Measurements from ENCODE around the gene HNRNPR.
"Not testable (repeated sequence)": the region's sequence is repeated elsewhere in the genome, so short reads cannot be mapped to it uniquely, and the experiment has no call there.

The HNRNPR gene

DNA sequence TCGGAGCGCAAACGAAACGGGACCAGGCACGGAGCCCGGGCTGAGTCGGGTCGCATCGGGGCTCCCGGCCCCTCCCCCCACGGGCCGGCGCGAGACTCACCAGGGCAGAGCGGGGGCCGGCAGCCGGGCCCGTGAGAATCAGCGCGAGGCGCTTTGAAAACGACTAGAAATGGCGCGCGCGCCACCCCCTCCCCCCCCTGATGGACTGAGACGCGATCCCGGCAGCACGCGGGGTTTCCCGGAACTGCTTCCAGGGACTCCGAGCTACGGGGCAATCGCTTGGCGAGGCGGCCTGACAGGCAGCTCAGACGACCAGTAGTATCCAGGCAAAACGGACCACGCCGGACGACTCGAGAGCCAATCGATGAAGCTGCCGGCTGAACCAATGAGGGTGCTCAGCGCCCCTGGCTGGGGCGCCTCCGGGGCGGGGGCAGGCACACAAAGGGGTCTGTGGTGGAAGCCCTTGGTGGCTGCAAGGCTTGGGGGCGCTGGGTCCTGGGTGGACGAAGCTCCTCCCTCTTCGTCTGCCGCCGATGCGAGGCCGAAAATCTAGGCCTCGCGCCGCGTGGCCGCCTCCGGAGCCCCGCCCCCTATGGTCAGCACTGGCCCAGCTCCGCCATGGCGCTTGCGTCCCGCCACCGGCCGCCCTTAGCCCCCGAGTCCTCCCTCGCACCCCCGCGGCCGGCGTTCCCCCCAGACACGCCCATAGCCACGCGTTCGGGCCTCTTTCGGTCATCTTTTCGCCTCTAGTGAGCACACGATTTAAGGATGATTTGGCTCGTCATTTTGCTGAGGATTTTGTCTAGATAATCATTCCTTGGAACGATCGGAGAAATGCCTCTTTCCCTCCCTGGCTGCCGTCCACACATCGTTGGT lies at the start of gene HNRNPR:
Gene HNRNPR, minus strand, starts transcription at position 174 of the 876 bp plus-strand sequence. CDS start 3,276 bp downstream, outside the sequence.
- peak; percentile 99 for DNase-seq (ENCODE audit: low spot score)

GRCh38 chr1:23393706-23394105 lies 49.6 kb upstream of the HNRNPR start:
- DNase-seq (ENCODE audit: low spot score): no peak

GRCh38 chr1:23392125-23392855 lies 48.2 kb upstream of the HNRNPR start:
- DNase-seq (ENCODE audit: low spot score): no peak

GRCh38 chr1:23389837-23390321 lies 45.8 kb upstream of the HNRNPR start:
- DNase-seq (ENCODE audit: low spot score): no peak

- DNase-seq (ENCODE audit: low spot score): no peak
Observed at GRCh38 chr1:23387494-23387893, 43.4 kb upstream of the HNRNPR start.

DNA sequence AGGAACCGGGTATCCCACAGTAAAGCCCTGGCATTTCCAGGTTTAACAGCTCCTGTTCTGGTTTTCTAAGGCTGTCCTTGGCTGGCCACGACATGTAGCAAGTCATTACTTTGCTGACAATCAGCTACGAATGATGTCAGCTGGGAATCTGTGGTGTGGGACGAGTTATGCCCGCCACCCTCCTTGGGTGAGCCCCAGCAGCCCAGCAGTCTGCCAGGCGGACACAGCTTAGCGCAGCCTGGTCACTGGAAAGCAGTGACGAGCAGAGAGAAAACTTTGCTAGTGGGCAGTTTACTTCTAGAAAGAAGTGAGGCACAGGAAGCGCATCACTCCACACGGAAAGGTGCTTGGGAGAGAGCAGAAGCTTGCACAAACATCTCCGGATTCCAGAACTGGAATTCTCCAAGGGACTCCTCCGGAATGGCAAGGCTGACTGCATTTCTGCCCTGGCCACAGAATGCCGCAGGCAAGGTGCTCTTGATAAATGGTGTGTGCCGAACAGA lies 41.1 kb upstream of the HNRNPR start:
- DNase-seq (ENCODE audit: low spot score): no peak

DNA sequence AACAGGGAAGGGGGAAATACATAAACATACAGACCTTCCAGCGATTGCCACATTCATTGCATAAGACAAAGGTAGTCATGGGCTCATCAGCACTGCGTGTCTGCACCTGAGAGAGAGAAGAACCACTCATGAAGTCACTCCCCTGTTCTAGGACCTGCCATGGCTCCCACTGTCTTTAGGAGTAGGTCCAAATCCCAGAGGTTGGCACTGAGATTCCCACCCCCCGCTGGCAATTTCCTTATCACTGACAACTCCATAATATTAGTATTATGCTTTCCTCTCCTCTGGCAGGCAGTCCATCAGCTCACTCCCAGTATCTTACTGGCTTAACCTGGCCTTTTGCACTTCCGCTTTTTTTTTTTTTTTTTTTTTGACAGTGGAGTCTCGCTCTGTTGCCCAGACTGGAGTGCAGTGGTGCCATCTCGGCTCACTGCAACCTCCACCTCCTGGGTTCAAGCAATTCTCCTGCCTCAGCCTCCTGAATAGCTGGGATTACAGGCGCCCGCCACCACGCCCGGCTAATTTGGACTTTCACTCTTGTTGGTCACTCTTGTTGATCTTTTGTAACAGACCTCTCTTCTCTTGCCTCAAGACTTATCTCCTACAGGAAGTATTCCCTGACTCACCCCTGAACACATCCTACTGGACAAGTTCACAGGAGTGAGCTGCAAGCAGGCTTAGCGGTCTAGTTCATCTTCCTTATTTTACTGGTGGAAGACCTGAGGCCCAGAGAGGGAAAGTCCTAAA lies 40.4 kb upstream of the HNRNPR start:
- DNase-seq (ENCODE audit: low spot score): peak; percentile 58

DNA sequence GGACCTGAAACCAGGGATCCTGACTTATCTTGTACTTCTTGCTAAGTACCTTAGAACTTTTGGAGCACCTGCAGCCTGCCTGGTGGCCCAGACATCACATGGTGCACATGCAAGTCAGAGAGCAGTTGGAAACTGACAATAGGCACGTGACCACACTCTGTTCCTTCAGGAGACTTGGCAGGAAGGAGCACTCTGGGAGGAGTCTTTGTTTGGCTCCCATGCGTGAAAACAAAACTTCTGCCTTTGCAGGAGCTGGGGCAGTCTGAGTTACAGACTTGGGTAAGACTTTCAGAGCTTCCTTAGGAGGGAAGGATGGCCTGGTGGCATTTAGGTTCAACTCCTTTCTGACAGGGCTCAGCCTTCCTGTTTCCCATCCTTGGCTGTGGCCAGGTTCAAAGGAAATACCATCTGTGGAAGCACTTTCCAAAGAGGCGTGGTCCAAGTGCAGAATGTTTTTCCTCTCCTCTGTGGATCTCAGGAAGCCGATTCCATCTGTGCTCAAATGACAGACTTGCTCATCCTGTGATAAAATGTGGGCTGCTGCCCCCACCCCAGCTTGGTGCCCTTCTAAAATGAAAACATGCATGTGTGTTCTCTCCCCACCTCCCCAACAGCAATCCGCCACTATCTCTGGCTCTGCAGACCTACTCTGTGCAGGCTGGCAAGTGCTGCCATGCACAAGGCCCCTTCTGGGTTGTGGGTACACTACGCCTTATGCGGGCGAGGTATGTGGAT lies 39.7 kb upstream of the HNRNPR start:
- DNase-seq (ENCODE audit: low spot score): no peak

DNA sequence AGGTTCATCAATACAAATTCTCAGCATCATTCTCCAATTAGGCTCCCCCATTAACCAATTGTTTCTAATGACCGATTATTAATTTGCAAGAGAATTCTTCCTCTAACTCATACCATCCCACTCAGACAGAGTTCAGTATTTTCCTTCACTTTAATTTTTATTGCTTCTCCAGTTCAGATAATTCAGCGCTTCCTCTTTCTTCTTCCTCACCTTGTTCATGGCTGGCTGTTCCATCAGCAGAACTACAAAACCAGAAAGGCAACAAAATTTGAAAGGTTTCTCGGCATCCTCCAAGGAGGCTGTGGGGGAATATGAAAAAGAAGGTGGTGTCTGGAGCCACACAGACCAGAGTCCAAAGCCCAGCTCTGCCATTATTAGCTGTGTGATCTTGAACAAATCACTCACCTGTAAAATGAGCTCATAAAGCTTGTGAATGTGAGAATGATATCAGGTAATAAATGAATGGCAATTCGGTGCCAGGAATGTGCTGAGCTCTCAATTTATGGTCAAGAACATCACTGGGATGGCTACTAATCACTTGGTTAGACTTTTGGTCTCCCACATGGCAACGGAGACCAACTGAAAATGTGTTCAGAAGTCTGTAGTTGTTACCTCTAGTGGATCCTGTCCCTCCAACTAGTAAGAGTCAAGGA lies 37.3 kb upstream of the HNRNPR start:
- no peak for DNase-seq (ENCODE audit: low spot score)

DNA sequence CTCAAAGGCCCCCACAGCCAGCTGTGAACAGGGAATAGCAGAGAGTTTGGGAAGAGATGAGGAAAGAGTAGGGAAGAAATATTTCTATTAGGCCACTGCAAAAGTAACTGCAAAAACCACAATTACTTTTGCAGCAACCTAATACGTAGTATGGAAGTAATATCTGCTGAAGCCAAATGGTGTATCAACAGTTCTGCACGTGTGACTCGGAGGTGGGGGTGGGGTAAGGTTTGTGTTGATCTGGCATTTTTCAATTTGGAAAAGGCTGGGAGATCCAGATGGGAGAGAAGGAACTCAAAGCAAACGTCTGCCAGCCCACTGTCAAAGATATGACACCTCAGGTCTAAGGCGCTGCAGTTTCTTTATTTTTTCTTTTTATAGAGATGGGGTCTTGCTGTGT lies 36.6 kb upstream of the HNRNPR start:
- no peak for DNase-seq (ENCODE audit: low spot score)

DNA sequence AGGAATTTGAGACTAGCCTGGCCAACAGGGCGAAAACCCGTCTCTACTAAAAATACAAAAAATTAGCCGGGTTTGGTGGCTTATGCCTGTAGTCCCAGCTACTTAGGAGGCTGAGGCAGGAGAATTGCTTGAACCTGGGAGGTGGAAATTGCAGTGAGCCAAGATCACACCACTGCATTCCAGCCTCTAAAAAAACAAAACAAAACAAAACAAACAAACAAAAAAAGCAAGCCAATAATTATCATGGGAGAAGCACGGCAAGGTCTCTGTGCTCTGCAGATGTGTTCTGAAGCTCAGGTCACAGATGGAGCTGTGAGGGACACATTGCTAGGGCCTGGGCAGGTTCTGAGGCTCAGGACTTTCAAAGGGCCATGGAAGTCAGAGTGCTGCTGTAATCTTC lies 36.2 kb upstream of the HNRNPR start:
- not testable (repeated sequence) for DNase-seq (ENCODE audit: low spot score)

DNA sequence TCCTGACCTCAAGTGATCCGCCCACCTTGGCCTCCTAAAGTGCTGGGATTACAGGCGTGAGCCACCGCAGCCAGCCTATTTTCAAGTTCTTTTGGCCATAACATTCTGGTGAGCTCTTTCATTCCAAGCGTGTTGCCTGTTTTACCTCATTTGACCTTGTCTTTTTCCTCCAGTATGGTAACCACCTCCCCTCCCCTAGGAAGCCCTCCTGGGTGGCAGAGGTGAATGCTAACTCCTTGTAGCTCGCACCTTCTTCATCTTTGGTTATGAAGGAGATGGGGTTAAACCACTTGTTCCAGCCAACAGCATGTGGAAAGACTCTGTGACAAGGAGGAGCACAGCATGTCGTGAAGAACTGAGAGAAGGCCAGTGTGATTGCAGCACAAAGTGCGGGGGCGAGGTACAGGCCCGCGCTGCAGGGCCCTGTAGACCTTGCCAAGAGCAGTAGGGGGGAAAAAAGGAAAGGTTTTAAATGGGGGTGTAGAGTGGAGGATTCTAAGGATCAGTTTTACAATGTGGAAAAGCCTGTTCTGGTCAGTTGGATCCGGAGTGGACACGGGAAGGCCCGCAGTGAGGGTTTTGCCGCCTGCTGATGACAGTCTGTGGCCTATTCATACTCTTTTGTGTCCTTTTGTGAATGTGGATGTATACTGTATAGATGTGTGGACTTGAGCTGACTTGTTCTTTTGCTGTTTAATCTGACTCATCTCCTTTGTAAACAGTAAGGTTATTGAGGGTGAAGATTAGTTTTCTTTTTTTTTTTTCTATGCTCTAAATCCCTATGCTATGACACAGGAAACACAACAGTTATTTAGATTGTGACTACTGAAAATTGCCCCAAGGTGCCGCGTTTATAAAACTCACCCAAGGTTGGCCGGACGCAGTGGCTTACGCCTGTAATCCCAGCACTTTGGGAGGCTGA lies 33.1 kb upstream of the HNRNPR start:
- peak; percentile 74 for DNase-seq (ENCODE audit: low spot score)

GRCh38 chr1:23374079-23374735 lies 30.1 kb upstream of the HNRNPR start:
- DNase-seq (ENCODE audit: low spot score): not testable (repeated sequence)

GRCh38 chr1:23371987-23372880 lies 28.1 kb upstream of the HNRNPR start:
- DNase-seq (ENCODE audit: low spot score): no peak

DNA sequence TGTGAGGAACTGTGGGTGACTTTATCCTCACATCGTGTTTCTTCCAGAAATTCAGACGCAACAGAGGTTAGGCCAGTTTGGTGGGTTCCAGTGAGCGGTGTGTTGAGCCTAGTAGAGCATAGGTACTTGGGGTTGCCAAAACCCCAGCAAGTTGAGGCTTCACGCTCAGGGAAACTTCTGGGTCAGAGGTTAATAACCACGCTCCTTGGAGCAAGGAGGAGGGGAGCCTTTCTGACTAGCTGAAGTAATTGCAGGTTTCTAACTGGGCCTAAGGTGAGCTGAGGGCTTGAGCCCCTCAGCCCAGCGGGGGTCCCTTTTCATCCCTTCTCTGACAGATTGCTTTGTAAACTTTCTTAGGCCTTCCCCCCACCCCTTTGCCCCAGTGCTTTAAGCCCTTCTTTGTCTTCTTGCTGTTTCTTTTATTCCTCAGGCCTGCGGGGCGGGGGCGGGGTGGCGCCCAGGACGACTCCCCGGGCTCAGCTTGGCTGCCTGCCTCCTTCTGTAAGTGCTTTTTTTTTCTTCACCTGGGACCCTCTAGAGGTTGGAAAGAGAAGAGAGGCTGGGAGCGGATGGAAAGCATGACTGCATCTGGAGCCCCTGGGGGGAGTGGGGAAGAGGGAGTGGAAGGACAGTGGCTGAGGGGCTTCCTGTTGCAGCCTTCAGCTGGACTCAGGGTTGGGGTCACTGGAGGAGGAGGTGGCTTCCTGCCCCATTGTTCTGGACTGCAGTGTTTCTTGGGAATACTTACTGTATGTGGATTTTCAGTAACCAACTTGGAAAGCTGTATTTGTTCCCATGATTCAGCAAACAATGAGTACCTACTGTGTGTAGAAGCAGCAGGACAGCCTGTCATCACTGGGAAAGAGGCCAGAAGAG lies 26.9 kb upstream of the HNRNPR start:
- no peak for DNase-seq (ENCODE audit: low spot score)

- DNase-seq (ENCODE audit: low spot score): no peak
Observed at GRCh38 chr1:23370330-23370708, 26.2 kb upstream of the HNRNPR start.

DNA sequence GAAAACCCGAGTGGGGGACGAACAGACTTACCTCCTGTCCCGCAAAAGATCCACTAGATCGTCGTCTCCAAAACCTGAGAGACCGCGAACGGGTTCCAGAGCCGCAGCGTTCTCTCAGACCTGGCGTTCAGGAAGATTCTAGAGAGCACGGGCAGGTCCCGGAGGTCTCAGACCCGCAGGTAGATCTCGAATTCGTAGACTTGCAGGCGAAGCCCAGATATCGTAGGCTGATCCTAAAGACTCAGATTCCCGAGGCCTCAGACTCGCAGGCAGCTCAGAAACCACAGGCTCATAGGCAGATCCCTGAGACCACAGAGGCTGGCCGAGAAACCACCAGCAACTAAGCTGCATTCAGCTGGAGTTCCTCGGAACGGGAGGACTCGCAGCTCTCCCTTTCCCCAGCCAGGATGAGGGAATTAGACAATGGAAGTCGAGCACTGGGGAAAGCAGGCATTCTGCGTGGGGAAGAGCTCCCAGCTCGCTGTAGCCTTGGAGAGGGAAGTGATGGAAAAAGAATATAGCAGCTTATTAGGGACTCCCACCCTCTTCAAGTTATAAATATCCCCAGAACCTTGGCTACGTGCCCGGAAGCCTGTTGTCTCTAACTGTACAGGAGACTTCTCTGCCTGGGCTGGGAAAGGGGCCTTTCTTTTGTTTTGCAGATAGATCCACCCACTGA lies 25.4 kb upstream of the HNRNPR start, which contains the start of gene ZNF436:
Gene ZNF436, minus strand, starts transcription at position 502 of the 679 bp plus-strand sequence. CDS start 1,831 bp downstream, outside the sequence.
- DNase-seq (ENCODE audit: low spot score): peak; percentile 55
